K562 (cell line): ENCODE results near the gene TMEM222. TPM values are rescaled to one million over a fixed set of nuclear protein-coding genes. Genes with fewer than 3 reads are reported as not detected.
A peak's percentile ranks its signal among the peaks of the same experiment; 100 is the strongest.

Experiments
- ARHGAP35 ChIP-seq: fragments of 450-650 bp; IDR thresholded peaks from 2 replicates; pipeline ENCODE4 v1.6.1; 2018; ENCODE audit not compliant: partially characterized antibody
- BCL6 ChIP-seq: fragments of 250-450 bp; sonication (Bioruptor Pico); IDR thresholded peaks from 2 replicates; pipeline ENCODE4 v1.4.0; 2020
- BRCA1 ChIP-seq, 2 experiments: fragments of 450-650 bp in 1 of 2; sonication (generic) in 1 of 2; formaldehyde crosslinking in 1 of 2; IDR thresholded peaks; 2 replicates each; pipeline versions ENCODE4 v1.5.0 to v1.6.1; 2017 to 2020; ENCODE audit warnings: mild to moderate bottlenecking in 1 of 2, missing genetic modification reagents in 1 of 2
- CBX8 ChIP-seq: fragments of 200-600 bp; sonication (generic); IDR thresholded peaks from 2 replicates; pipeline ENCODE4 v1.6.1; 2012; ENCODE audit warnings: borderline replicate concordance, mixed run types, low read depth, mild to moderate bottlenecking, moderate library complexity, mixed read lengths, low read length, control low read depth, inconsistent platforms; ENCODE audit not compliant: poor library complexity, severe bottlenecking; ENCODE audit errors: extremely low read depth
- KAT2B ChIP-seq: IDR thresholded peaks from one replicate; pipeline ENCODE4 v1.6.1; 2012; ENCODE audit warnings: low read depth, mild to moderate bottlenecking, control low read depth, inconsistent platforms, low read length, moderate library complexity
- KLF13 ChIP-seq: fragments of 450-650 bp; IDR thresholded peaks from 2 replicates; pipeline ENCODE4 v1.6.1; 2016; ENCODE audit warnings: missing genetic modification characterization, low read depth, mild to moderate bottlenecking, missing compliant biosample characterization, moderate library complexity, borderline replicate concordance
- KLF16 ChIP-seq: IDR thresholded peaks from 2 replicates; pipeline ENCODE4 v1.6.1; 2016; ENCODE audit warnings: antibody characterized with exemption
- MEF2D ChIP-seq: conservative IDR thresholded peaks from 2 replicates; pipeline ENCODE4 v1.6.1; 2016; ENCODE audit warnings: low read depth, missing genetic modification characterization, missing compliant biosample characterization
- MTF1 ChIP-seq: fragments of 250-450 bp; sonication (Bioruptor Pico); IDR thresholded peaks from 2 replicates; pipeline ENCODE4 v1.9.0; 2021; ENCODE audit warnings: moderate library complexity, mild to moderate bottlenecking, inconsistent platforms, borderline replicate concordance
- RERE ChIP-seq: sonication (generic); formaldehyde crosslinking; IDR thresholded peaks from 2 replicates; pipeline ENCODE4 v1.8.0; 2023; ENCODE audit warnings: missing genetic modification reagents, mild to moderate bottlenecking, borderline replicate concordance
- SP1 ChIP-seq: sonication (generic); formaldehyde crosslinking; IDR thresholded peaks from 2 replicates; pipeline ENCODE4 v1.8.1; 2022; ENCODE audit warnings: mild to moderate bottlenecking, missing genetic modification reagents
- SRSF1 ChIP-seq: fragments of 200-400 bp; formaldehyde crosslinking; IDR thresholded peaks from 2 replicates; pipeline ENCODE4 v1.6.1; 2017; ENCODE audit warnings: mild to moderate bottlenecking, low read depth, low read length, moderate library complexity
- THRAP3 ChIP-seq: fragments of 450-650 bp; IDR thresholded peaks from 2 replicates; pipeline ENCODE4 v1.6.1; 2016; ENCODE audit warnings: mild to moderate bottlenecking, inconsistent platforms, borderline replicate concordance
- ZBTB26 ChIP-seq: fragments of 450-650 bp; formaldehyde crosslinking; IDR thresholded peaks from 2 replicates; pipeline ENCODE4 v1.4.0; 2022; ENCODE audit warnings: missing genetic modification characterization
- ZBTB5 ChIP-seq: fragments of 450-650 bp; IDR thresholded peaks from 2 replicates; pipeline ENCODE4 v1.6.1; 2017; ENCODE audit warnings: antibody characterized with exemption
- ZBTB8A ChIP-seq: fragments of 450-650 bp; IDR thresholded peaks from 2 replicates; pipeline ENCODE4 v1.6.1; 2018; ENCODE audit warnings: mild to moderate bottlenecking, moderate library complexity; ENCODE audit not compliant: partially characterized antibody
- ZNF57 ChIP-seq: fragments of 450-650 bp; formaldehyde crosslinking; IDR thresholded peaks from 2 replicates; pipeline ENCODE4 v1.4.0; 2020; ENCODE audit warnings: mild to moderate bottlenecking, moderate library complexity
- ZNF780A ChIP-seq: fragments of 250-450 bp; sonication (Bioruptor Pico); IDR thresholded peaks from 2 replicates; pipeline ENCODE4 v1.5.0; 2021; ENCODE audit warnings: mild to moderate bottlenecking
- polyA plus RNA-seq, 8 experiments: library from polyadenylated mRNA; depleted of rRNA in 4 of 8; stranded (reverse) in 5 of 8; unstranded in 3 of 8; fragments of >200 nt; fragmentation: Nextera tagmentation in 2 of 8; fragmentation: Illumina TruSeq in 1 of 8; extraction: Ambion mirVana in 2 of 8; extraction: Trizol in 1 of 8; gene quantifications; 2 replicates each; pipeline versions ENCODE4 v1.2.1 to v1.2.3, GENCODE V29; 2011 to 2014; ENCODE audit warnings: inconsistent platforms in 1 of 8, missing spikeins in 1 of 8
- total RNA-seq, 7 experiments: library from RNA; depleted of rRNA in 6 of 7; stranded (reverse); fragments of >200 nt in 6 of 7; fragmentation: Illumina TruSeq in 2 of 7; extraction: Trizol in 2 of 7; gene quantifications; 2 replicates each; pipeline versions ENCODE4 v1.2.1 to v1.2.3, GENCODE V29; 2011 to 2021; ENCODE audit warnings: low replicate concordance in 1 of 7

The TMEM222 gene
- total and polyA plus RNA-seq, 9 of the 15 experiments (the other 6 are each of a cell fraction or from before 2014, with no cell fraction given), result 6.9 to 48.0 (median 32.8) TPM

GRCh38 chr1:27342778-27343638 is 21.0 kb downstream of the TMEM222 start (continued):
- TF ChIP-seq SRSF1, result no peak
- TF ChIP-seq RERE, result no peak
- no peak for TF ChIP-seq BCL6 (CRISPR knock-in tag)
- no peak for TF ChIP-seq ZBTB8A
- TF ChIP-seq ZBTB5, result no peak
- TF ChIP-seq ZNF780A (CRISPR knock-in tag), result no peak
- TF ChIP-seq CBX8, result no peak
- TF ChIP-seq ARHGAP35, result no peak
- peak; percentile 55; the same call in 1 of the 2 replicates for TF ChIP-seq SP1 (CRISPR knock-in tag)
- TF ChIP-seq ZNF57 (CRISPR knock-in tag), result no peak
- TF ChIP-seq KAT2B, result no peak
- TF ChIP-seq MEF2D, result no peak
- peak; percentile 65; the same call in 1 of the 2 replicates for TF ChIP-seq ZBTB26
- no peak for TF ChIP-seq THRAP3
- TF ChIP-seq BRCA1 (IDR thresholded peaks at IDR 0.05), result no peak
- no peak for TF ChIP-seq BRCA1 (CRISPR knock-in tag; IDR thresholded peaks at IDR 0.05)
- no peak for TF ChIP-seq KLF13
- peak; percentile 31; the same call in 1 of the 2 replicates for TF ChIP-seq KLF16
- no peak for TF ChIP-seq MTF1
